ENCODE results near the gene PLCB4.

GRCh38 chr20:9308056-9308455 lies 239.2 kb downstream of the PLCB4 start:
- TF ChIP-seq CTCF (conservative IDR thresholded peaks at IDR 0.05; ENCODE audit: low read depth in 2 of 2) (no peak), EZH2 (IDR thresholded peaks at IDR 0.05; ENCODE audit: low read depth, unreplicated experiment) (no peak), POLR2AphosphoS5 (IDR thresholded peaks at IDR 0.05; ENCODE audit: low read depth) (no peak), REST (IDR thresholded peaks at IDR 0.05; ENCODE audit: unreplicated experiment) (no peak)

All from GM23338 (cell line).